Activated T-cell treated with anti-CD3 and anti-CD28 coated beads, Interleukin-2, amount 50 U/mL, for 24 hours (primary cell): ENCODE measurements around the gene CCDC82.

Experiments used
- DNase-seq: peaks from one replicate; pipeline ENCODE4 v3.0.0-alpha.2; 2020
- H3K27ac Mint-ChIP-seq: 2 replicates; pipeline ENCODE4 v1.8.0; 2020; ENCODE audit warnings: mild to moderate bottlenecking, mixed read lengths
- H3K27me3 Mint-ChIP-seq: 2 replicates; pipeline ENCODE4 v1.8.0; 2020; ENCODE audit warnings: mixed read lengths
- H3K36me3 Mint-ChIP-seq: 2 replicates; pipeline ENCODE4 v1.8.0; 2020; ENCODE audit warnings: low read depth, mixed read lengths
- H3K4me1 Mint-ChIP-seq: 2 replicates; pipeline ENCODE4 v1.8.0; 2020; ENCODE audit warnings: low read depth, mixed read lengths
- H3K4me3 Mint-ChIP-seq: 2 replicates; pipeline ENCODE4 v1.8.0; 2020; ENCODE audit warnings: mild to moderate bottlenecking, moderate library complexity, mixed read lengths
- H3K9me3 Mint-ChIP-seq: 2 replicates; pipeline ENCODE4 v1.8.0; 2020; ENCODE audit warnings: mixed read lengths

Gene CCDC82

DNA sequence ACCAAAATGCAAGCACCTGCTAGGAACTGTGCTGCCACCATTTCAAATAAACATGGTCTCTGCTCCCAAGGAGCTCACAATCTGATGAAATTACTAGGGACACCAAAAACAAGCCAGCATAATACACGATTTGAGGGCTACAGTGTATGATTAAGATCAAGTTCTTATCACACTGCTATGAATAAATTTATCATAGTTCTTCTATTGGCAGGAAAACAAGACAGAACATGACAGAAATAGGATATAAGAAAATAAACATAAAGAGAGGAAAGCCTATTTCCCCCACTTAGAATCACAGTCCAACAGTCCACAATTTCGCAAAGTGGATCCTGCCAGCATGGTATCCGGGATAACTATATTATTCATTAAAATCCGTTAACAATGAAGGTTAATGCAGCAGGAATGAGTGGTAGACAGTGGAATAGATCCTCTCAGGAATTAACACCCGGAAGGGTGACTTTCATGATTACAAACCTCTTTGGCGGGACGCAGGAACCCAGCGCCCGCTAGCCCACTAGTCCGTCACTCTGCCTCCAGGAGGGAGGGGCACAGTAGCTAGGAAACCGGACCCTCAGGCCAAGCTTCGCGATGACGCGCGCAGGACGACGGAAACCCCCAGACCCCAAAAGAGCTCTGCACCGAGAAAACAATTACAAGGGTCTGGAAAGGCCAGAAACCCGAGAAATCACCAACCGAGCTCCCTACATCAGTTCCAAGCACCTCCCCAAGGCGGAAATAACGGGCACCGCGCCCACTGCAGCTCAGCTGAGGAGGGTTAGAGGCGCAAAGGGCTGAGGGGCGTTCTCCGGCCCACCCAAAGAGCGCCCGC is 607 bp downstream of the CCDC82 start:
- no peak for DNase-seq
- no peaks in the 10 kb centered on the region for H3K27me3 Mint-ChIP-seq
- no peaks in the 10 kb centered on the region for H3K9me3 Mint-ChIP-seq
- peaks cover 72% of the 10 kb centered on the region for H3K4me1 Mint-ChIP-seq
- H3K36me3 Mint-ChIP-seq = peaks cover 65% of the 10 kb centered on the region
- H3K27ac Mint-ChIP-seq = peak overlapping the region; percentile 98
- peak overlapping the region; percentile 95 for H3K4me3 Mint-ChIP-seq

DNA sequence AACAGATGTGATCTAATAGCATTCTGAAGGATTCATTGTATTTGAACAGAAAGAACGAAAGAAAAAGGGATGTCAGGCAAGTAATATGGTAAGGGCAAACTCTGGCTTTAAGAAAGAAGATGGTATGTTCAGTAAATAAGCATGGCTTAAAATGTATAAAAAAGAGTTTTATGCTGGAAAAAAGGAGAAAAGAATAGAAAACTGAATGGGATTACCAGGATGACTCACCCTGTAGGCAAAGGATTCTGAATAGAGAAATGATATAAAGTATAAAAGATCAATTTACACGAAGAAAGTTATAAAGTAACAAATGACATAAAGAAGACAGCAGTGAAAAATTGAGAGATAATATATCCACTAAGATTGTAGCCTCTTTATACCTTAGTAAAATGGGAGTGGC is 4.5 kb downstream of the CCDC82 start:
- Mint-ChIP-seq H3K9me3 (no peaks in the 10 kb centered on the region), H3K27me3 (no peaks in the 10 kb centered on the region), H3K27ac (no peak overlapping the region), H3K4me3 (no peak overlapping the region), H3K4me1 (peaks cover 50% of the 10 kb centered on the region), H3K36me3 (peaks cover 71% of the 10 kb centered on the region)
- no peak for DNase-seq

DNA sequence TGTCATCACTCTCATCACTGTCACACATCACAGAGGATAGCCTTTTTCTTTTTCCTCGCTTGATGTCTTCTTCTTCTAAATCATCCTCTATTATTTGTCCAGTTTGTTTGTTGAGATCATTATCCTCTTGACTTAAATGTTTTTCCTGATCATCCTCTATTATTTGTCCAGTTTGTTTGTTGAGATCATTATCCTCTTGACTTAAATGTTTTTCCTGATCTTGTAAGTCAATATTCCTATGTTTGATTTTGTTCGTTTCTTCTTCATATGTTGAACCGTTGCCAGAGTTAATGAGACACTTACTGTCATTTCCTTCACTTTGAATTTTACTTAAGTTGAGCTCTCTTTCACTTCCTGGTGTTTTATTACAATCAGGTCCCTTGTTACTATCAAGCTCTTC is 5.6 kb downstream of the CCDC82 start:
- Mint-ChIP-seq H3K36me3 (peaks cover 73% of the 10 kb centered on the region), H3K4me1 (peaks cover 54% of the 10 kb centered on the region), H3K27ac (peak overlapping the region; percentile 84), H3K9me3 (no peaks in the 10 kb centered on the region), H3K4me3 (peak overlapping the region; percentile 34), H3K27me3 (no peaks in the 10 kb centered on the region)
- no peak for DNase-seq

DNA sequence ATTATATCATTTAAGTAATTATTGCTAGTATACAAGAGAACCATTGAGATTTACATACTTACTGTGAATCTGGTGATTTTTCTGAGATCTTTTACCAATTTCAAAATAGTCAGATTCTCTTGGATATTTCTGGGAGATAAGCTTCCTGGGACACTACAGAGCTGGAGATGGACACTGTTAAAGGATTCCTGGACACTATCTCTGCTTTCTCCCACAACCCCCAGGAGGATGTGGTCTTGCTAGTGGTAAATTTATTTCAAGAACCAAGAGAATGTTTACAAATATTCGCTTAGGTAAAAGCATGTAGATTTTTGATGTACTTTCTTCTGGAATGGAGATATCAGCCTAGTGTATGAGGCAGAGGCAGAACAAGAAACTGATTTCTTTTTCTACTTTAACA is 12.9 kb downstream of the CCDC82 start:
- Mint-ChIP-seq H3K9me3 (no peaks in the 10 kb centered on the region), H3K27me3 (no peaks in the 10 kb centered on the region), H3K4me1 (peaks cover 10% of the 10 kb centered on the region), H3K27ac (no peak overlapping the region), H3K4me3 (no peak overlapping the region), H3K36me3 (peaks cover 78% of the 10 kb centered on the region)
- DNase-seq = no peak

DNA sequence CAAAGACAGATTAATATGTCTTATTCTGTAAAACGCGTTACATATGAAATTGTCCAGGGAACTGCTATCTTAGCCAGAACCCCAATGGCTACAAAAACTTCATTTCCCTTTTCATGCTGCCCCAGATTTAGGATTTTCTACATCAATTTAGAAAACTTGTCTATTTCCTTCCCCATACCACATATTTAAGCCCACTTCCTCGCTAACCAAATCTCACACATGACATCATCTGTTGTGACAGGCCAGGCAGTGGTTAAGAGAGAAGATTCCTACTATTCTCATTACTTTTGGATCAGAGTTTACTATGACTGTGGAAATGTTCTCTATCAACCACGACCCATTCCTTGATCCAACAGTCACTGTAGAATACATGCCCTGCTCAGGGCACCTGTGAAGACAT is 15.9 kb downstream of the CCDC82 start:
- no peak overlapping the region for H3K4me3 Mint-ChIP-seq
- H3K9me3 Mint-ChIP-seq = no peaks in the 10 kb centered on the region
- no peak for DNase-seq
- H3K27me3 Mint-ChIP-seq = no peaks in the 10 kb centered on the region
- peaks cover 4% of the 10 kb centered on the region for H3K4me1 Mint-ChIP-seq
- peaks cover 72% of the 10 kb centered on the region for H3K36me3 Mint-ChIP-seq
- H3K27ac Mint-ChIP-seq = no peak overlapping the region

DNA sequence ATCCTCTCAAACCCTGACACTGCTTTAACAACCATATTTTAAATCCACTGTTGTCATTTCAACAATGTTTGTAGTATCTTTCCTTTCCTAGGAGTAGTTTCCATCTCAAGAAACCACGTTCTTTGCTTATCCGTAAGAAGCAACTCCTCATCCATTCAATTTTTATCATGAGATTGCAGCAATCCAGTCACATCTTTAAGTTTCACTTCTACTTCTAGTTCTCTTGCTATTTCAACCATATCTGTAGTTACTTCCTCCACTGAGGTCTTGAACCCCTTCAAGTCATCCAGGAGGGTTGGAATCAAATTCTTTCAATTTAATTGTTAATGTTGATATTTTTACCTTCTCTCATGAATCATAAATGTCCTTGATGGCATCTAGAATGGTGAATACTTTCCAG is 22.4 kb downstream of the CCDC82 start:
- DNase-seq = no peak
- Mint-ChIP-seq H3K9me3 (no peaks in the 10 kb centered on the region), H3K36me3 (peaks cover 78% of the 10 kb centered on the region)

DNA sequence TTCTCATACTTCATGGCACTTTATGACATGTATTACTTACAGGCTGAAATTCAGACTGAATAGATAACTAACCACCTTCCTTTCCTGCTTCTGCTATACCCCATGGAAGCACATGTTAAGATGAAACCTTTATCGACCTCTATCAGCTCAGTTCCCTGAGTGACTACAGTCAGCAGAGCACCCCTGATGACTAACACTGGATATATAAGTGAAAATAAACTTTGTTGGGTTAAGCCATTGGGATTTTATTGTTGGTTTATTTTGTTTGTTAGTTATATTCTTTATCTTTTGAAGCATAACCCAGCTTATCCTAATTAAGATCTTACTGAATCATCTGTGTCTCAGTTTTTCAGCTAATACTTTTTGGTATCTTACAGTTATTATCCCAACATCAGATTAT is 23.7 kb downstream of the CCDC82 start:
- peaks cover 3% of the 10 kb centered on the region for H3K4me1 Mint-ChIP-seq
- H3K27ac Mint-ChIP-seq = no peak overlapping the region
- H3K36me3 Mint-ChIP-seq = peaks cover 78% of the 10 kb centered on the region
- H3K4me3 Mint-ChIP-seq = no peak overlapping the region
- no peaks in the 10 kb centered on the region for H3K9me3 Mint-ChIP-seq
- no peaks in the 10 kb centered on the region for H3K27me3 Mint-ChIP-seq
- DNase-seq = no peak

More for the DNA sequence above, 22.4 kb downstream of the CCDC82 start:
- Mint-ChIP-seq H3K27me3 (no peaks in the 10 kb centered on the region), H3K27ac (no peak overlapping the region), H3K4me1 (no peaks in the 10 kb centered on the region), H3K4me3 (no peak overlapping the region)

DNA sequence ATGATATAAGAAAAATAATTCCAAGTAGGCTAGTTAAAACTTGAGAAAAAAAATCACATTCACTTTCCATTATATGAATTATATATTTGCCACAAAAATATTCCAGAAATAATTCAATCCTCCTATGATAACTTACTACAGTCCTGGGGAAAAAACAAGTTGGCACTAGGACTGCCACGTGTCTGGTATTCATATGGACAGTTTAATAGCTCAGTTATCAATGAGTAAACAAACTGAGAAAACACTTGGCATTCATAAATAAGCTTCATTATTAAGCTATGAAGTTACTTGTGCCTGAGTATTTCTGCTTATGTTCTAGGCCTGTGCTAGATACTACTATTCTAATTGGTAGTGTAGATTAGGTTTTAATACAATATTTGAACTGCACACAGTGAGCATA is 24.2 kb downstream of the CCDC82 start:
- Mint-ChIP-seq H3K27ac (no peak overlapping the region), H3K36me3 (peaks cover 79% of the 10 kb centered on the region), H3K4me3 (no peak overlapping the region)

DNA sequence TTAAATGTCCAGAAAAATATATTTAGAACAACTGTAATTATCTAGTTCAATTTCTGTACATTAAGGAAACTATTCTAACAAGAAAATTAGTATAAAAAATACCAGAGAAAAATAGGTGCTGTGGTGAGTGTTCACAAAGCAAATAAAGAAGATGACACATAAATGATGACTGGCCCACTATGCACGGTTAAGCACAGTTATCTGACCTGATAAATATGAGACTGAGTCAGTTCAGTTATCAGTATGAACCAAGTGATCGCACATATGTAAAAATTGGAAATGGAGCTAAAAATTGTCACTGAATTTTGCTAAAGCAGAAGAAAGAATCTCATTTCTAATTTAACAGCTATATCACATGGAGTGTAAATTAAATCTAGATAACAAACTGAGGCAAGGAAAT is 27.9 kb downstream of the CCDC82 start:
- no peak for DNase-seq
- no peak overlapping the region for H3K4me3 Mint-ChIP-seq
- peaks cover 26% of the 10 kb centered on the region for H3K4me1 Mint-ChIP-seq
- H3K9me3 Mint-ChIP-seq = no peaks in the 10 kb centered on the region
- no peaks in the 10 kb centered on the region for H3K27me3 Mint-ChIP-seq
- peaks cover 74% of the 10 kb centered on the region for H3K36me3 Mint-ChIP-seq
- H3K27ac Mint-ChIP-seq = no peak overlapping the region

More for the DNA sequence above, 24.2 kb downstream of the CCDC82 start:
- no peak for DNase-seq
- peaks cover 3% of the 10 kb centered on the region for H3K4me1 Mint-ChIP-seq
- no peaks in the 10 kb centered on the region for H3K9me3 Mint-ChIP-seq
- H3K27me3 Mint-ChIP-seq = no peaks in the 10 kb centered on the region

DNA sequence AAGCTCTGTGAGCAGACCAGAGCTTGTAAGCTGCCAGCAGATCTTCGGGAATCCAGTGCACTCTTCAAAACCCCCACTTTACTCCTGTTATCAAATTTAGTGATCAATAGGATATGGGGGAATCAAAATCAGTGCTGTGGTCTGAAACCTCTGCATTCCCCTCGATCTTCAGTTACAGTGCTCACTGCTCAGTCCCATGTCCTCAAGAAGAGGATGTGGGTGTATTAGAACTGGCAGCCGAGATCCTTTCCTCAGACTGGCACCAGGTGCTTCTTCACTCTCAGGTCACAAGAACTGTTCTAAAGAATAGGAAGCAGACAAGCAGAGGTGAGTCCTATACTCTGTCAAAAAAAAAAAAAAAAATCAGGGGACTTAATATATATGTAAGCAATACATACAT is 31.4 kb downstream of the CCDC82 start:
- no peaks in the 10 kb centered on the region for H3K27me3 Mint-ChIP-seq
- peaks cover 36% of the 10 kb centered on the region for H3K4me1 Mint-ChIP-seq
- no peak for DNase-seq
- H3K9me3 Mint-ChIP-seq = no peaks in the 10 kb centered on the region
- H3K27ac Mint-ChIP-seq = peak overlapping the region; percentile 71
- H3K36me3 Mint-ChIP-seq = peaks cover 78% of the 10 kb centered on the region
- H3K4me3 Mint-ChIP-seq = peak overlapping the region; percentile 34

DNA sequence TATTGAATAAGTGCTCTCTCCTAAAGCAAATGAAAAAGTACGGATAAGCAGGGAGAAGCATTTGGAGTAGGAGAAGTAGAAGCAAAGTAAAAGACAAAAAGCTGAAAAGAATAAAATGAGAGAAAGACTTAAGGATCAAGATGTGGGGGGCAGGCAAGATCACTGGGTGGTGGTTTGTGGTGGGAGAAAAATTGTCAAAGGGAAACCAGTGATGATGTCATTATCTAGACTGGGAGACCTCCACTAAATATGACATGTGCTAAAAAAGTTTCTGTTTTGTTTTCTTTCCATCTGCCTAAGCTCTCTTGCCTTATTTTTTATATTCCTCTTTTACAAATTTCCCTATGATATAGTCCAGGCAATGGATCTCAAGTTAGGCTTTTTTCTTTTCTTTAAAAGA is 31.9 kb downstream of the CCDC82 start:
- peaks cover 36% of the 10 kb centered on the region for H3K4me1 Mint-ChIP-seq
- H3K4me3 Mint-ChIP-seq = peak overlapping the region; percentile 34
- H3K9me3 Mint-ChIP-seq = no peaks in the 10 kb centered on the region
- peaks cover 75% of the 10 kb centered on the region for H3K36me3 Mint-ChIP-seq
- H3K27me3 Mint-ChIP-seq = no peaks in the 10 kb centered on the region
- H3K27ac Mint-ChIP-seq = peak overlapping the region; percentile 71
- no peak for DNase-seq

DNA sequence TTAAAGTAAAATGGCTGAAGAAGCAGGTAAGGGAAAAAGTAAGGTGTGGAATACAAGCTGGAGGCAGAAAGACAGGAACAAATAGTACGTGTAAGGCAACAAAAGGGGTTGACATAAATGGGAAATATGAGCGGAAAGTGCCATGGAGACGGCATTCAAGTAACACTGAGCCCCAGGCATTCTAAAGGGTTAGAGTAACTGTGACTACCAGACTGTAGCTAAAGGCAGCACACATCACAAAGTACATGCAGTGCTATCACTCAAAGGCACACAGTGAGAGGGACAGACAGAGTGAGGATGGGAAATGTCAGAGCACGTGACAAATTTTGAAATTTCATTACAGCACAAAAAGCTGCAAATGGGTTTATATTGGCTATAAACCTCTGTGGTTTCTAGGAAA is 32.9 kb downstream of the CCDC82 start:
- H3K4me1 Mint-ChIP-seq = peaks cover 34% of the 10 kb centered on the region
- no peak for DNase-seq
- H3K4me3 Mint-ChIP-seq = no peak overlapping the region
- peaks cover 75% of the 10 kb centered on the region for H3K36me3 Mint-ChIP-seq
- no peak overlapping the region for H3K27ac Mint-ChIP-seq
- H3K27me3 Mint-ChIP-seq = no peaks in the 10 kb centered on the region
- no peaks in the 10 kb centered on the region for H3K9me3 Mint-ChIP-seq

DNA sequence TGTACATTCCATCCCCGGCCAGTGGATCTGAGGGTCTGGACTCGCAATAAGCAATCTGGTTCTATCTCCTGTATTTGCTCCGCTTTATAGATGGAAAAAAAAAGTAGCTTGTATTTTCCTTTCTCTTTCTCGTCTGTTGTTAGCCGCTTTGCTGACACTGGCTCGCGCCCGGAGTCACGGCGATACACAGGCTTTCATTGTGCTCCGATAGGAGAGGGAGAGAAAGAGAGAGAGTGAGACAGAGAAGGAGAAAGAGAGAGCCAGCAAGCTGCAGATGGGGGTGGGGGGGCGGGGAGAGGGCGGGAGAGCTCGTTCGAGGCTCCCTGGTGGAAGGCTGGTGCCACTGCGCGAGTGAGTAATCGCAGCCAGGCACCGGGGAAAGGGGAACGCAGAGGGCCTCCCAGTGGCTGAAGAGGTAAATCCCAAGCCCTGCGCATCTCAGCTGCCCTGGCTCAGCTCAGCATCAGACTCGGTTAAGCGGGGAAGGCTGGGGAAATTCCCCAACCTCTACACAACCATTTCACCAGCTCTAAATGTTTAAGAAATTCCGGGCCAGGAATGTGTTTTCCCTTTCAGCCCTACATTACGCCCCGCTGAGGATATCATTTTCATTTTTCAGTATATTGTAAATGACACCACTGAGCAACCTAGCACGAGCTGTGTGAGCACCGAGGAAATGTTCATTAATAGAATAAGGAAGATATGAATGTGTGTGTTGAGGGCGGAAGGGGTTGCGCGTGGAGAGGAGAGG is 46.6 kb downstream of the CCDC82 start, which contains the start of gene MAML2:
Gene MAML2 (minus strand): TSS at position 235 of the 751 bp plus-strand sequence. CDS start 1,300 bp downstream, outside the sequence.
- DNase-seq = peak; percentile 88
- peak within 1 kb of the TSS; percentile 95 for H3K4me3 Mint-ChIP-seq
- peaks cover 42% of the 10 kb centered on the region for H3K4me1 Mint-ChIP-seq
- H3K27ac Mint-ChIP-seq = peak within 1 kb of the TSS; percentile 98
- H3K9me3 Mint-ChIP-seq = no peaks in the 10 kb centered on the region
- H3K27me3 Mint-ChIP-seq = no peaks in the 10 kb centered on the region
- peaks cover 46% of the 10 kb centered on the region for H3K36me3 Mint-ChIP-seq

DNA sequence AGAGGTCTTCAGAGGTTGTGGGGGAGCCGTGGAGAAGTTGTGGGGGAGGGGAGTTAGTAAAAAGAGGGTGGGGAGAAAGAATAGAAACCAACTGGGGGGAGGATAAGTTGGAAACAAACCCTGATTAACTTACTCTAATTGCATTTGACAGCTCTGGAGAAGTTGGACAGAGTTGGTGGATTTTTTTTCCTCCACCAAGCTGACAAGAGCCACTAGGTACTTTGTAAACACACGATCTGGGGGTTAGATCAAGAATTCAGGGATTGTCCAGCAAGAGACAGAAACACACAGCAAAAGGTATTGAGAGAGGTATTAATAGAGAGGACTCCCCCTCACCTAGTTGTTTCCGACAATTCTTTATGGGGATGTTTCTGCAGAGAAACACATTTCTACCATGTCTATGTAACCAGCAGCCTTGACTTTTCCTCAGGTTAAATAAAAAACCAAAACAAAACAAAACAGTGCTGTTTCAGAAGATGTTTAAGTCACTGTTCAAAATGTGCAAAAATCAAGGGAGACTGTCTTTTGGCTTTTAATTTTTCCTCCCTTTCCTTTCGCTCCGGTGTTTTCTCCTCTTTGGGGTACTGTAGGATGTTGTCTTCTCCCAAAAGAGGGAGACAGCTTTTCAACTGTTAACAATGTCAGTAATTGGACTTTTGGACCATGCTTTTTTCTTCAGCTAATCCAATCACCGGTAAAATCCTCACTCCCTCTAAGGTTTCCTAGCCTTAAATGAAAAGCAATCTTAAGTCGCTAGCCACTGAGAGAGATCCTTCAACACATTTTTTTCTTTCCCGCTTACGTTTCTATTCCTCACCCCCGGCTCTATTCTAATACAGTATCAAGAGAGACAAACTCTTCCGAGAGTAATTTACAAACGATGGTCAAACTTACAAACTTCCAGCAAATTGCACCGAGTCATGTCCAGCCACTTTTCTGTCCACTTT is 47.4 kb downstream of the CCDC82 start:
- peaks cover 49% of the 10 kb centered on the region for H3K4me1 Mint-ChIP-seq

More for the DNA sequence above, 47.4 kb downstream of the CCDC82 start:
- Mint-ChIP-seq H3K9me3 (no peaks in the 10 kb centered on the region), H3K36me3 (peaks cover 54% of the 10 kb centered on the region), H3K27ac (peak overlapping the region; percentile 98), H3K4me3 (peak overlapping the region; percentile 95), H3K27me3 (no peaks in the 10 kb centered on the region)
- DNase-seq = no peak
